ENCODE data around the gene CYSLTR2. TPM values are rescaled to one million over a fixed set of nuclear protein-coding genes. Genes with fewer than 3 reads are reported as not detected.

CYSLTR2 gene
- polyA plus RNA-seq, 1 donor (not counting 4 experiments of a cell fraction or from before 2014, with no cell fraction given) = not detected

GRCh38 chr13:48681905-48682304 is 28.2 kb downstream of the CYSLTR2 start:
- H3K4me2 ChIP-seq (ENCODE audit: control insufficient read depth, extremely low read depth, insufficient read depth, low read depth, low read length) = no peak overlapping the region
- no peaks in the 10 kb centered on the region for H3K79me2 ChIP-seq (ENCODE audit: control insufficient read depth, insufficient read depth, low read length)
- no peaks in the 10 kb centered on the region for H3K36me3 ChIP-seq (ENCODE audit: control insufficient read depth in 2 of 2, extremely low read depth in 1 of 2, insufficient read depth in 2 of 2, low read length in 2 of 2)
- H3K27me3 ChIP-seq (ENCODE audit: control insufficient read depth, extremely low read depth, insufficient read depth, low read length) = peaks cover 13% of the 10 kb centered on the region
- H3K4me1 ChIP-seq (ENCODE audit: control insufficient read depth, extremely low read depth, insufficient read depth, low read length) = no peaks in the 10 kb centered on the region
- H4K20me1 ChIP-seq (ENCODE audit: control insufficient read depth, extremely low read depth, insufficient read depth, low read length) = no peaks in the 10 kb centered on the region
- TF ChIP-seq CTCF (optimal IDR thresholded peaks at IDR 0.05 in 1 of 3, IDR thresholded peaks at IDR 0.05 in 1 of 3, conservative IDR thresholded peaks at IDR 0.05 in 1 of 3; ENCODE audit: extremely low read depth in 1 of 3, insufficient read depth in 2 of 3, low read length in 3 of 3) = no peak
- no peak for TF ChIP-seq EZH2 (IDR thresholded peaks at IDR 0.05; ENCODE audit: low read length)
- dilution Hi-C loops (cut with MboI; ENCODE audit: extremely low pct_ligation_motif_present, low sequenced_read_pairs) = no loop called here
- H2AFZ ChIP-seq (ENCODE audit: control insufficient read depth, low read length) = no peak overlapping the region
- no peak overlapping the region for H3K9ac ChIP-seq (ENCODE audit: control insufficient read depth, extremely low read depth, insufficient read depth, low read length)
- H3K9me3 ChIP-seq (ENCODE audit: control insufficient read depth, low read depth, low read length) = no peaks in the 10 kb centered on the region
- no peak overlapping the region for H3K4me3 ChIP-seq (ENCODE audit: control insufficient read depth in 2 of 3, extremely low read depth in 1 of 3, insufficient read depth in 2 of 3, low read depth in 1 of 3, low read length in 3 of 3)
- H3K9me1 ChIP-seq (ENCODE audit: control insufficient read depth, extremely low read depth, insufficient read depth, low read length) = no peaks in the 10 kb centered on the region
- no peak overlapping the region for H3K27ac ChIP-seq (ENCODE audit: control insufficient read depth, insufficient read depth, low read length)
- FAIRE-seq (no peak), DNase-seq (ENCODE audit: low read depth, low spot score) (no peak)

DNA sequence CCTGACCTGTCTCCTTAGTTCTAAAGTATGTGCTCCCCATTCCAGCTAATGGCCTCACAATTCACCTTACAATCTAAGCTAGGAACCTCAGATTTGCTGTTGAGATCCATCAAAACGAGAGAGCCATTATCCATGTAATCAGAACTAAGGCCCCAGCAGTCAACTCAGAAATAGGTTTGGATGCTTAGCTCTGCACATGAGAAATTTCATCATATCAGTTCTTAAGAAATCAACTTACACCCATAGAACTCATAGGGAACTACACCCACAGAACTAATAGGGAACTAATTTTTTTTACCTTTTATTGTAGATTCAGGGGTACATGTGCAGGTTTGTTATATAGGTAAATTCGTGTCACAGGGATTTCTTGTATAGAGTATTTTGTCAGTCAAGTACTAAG is 28.7 kb downstream of the CYSLTR2 start:
- no peak overlapping the region for H3K9ac ChIP-seq (ENCODE audit: control insufficient read depth, extremely low read depth, insufficient read depth, low read length)
- H3K4me1 ChIP-seq (ENCODE audit: control insufficient read depth, extremely low read depth, insufficient read depth, low read length) = no peaks in the 10 kb centered on the region
- dilution Hi-C loops (cut with MboI; ENCODE audit: extremely low pct_ligation_motif_present, low sequenced_read_pairs) = no loop called here
- no peaks in the 10 kb centered on the region for H4K20me1 ChIP-seq (ENCODE audit: control insufficient read depth, extremely low read depth, insufficient read depth, low read length)
- H2AFZ ChIP-seq (ENCODE audit: control insufficient read depth, low read length) = no peak overlapping the region
- no peak overlapping the region for H3K4me2 ChIP-seq (ENCODE audit: control insufficient read depth, extremely low read depth, insufficient read depth, low read depth, low read length)
- H3K9me1 ChIP-seq (ENCODE audit: control insufficient read depth, extremely low read depth, insufficient read depth, low read length) = no peaks in the 10 kb centered on the region
- no peak overlapping the region for H3K4me3 ChIP-seq (ENCODE audit: control insufficient read depth in 2 of 3, extremely low read depth in 1 of 3, insufficient read depth in 2 of 3, low read depth in 1 of 3, low read length in 3 of 3)
- H3K9me3 ChIP-seq (ENCODE audit: control insufficient read depth, low read depth, low read length) = no peaks in the 10 kb centered on the region
- DNase-seq (ENCODE audit: low read depth, low spot score) = no peak
- no peaks in the 10 kb centered on the region for H3K36me3 ChIP-seq (ENCODE audit: control insufficient read depth in 2 of 2, extremely low read depth in 1 of 2, insufficient read depth in 2 of 2, low read length in 2 of 2)
- H3K79me2 ChIP-seq (ENCODE audit: control insufficient read depth, insufficient read depth, low read length) = no peaks in the 10 kb centered on the region
- FAIRE-seq = no peak
- H3K27ac ChIP-seq (ENCODE audit: control insufficient read depth, insufficient read depth, low read length) = no peak overlapping the region
- TF ChIP-seq EZH2 (IDR thresholded peaks at IDR 0.05; ENCODE audit: low read length) = no peak
- TF ChIP-seq CTCF (optimal IDR thresholded peaks at IDR 0.05 in 1 of 3, IDR thresholded peaks at IDR 0.05 in 1 of 3, conservative IDR thresholded peaks at IDR 0.05 in 1 of 3; ENCODE audit: extremely low read depth in 1 of 3, insufficient read depth in 2 of 3, low read length in 3 of 3) = no peak
- peaks cover 9% of the 10 kb centered on the region for H3K27me3 ChIP-seq (ENCODE audit: control insufficient read depth, extremely low read depth, insufficient read depth, low read length)
